Activated CD4-positive, alpha-beta T cell treated with anti-CD3 and anti-CD28 coated beads, Interleukin-10, Interleukin-2, amounts not matched to agents 100 ng/mL and 50 ng/mL, durations not matched to agents 16 hours and 8 hours (primary cell): Measurements from ENCODE around the gene SPECC1.
"Not testable (repeated sequence)": the region's sequence is repeated elsewhere in the genome, so short reads cannot be mapped to it uniquely, and the experiment has no call there.

Experiments used
- DNase-seq: peaks from one replicate; pipeline ENCODE4 v3.0.0-alpha.2; 2020

SPECC1 gene

DNA sequence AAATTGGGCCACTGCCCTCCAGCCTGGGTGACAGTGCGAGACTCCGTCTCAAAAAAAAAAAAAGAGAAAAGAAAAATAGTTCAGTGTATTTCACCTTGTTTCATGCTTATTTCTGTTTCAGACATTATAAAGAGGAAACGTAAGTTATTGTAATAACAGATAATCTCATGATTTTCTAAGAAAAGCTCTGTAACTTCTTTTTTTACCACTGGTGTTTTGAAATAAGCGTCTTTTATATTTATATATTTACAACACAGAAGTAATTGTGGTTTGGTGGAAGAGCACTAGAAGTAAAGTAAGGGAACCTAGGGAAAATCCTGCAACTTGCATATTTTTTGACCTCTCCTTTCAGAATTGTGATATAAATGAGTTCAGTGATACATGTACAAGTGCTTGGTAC, 354.7 kb downstream of the SPECC1 start:
- DNase-seq = not testable (repeated sequence)
